Activated T-helper 9 cell treated with anti-CD3 and anti-CD28 coated beads, Interleukin-2, amount 50 U/mL, for 16 hours (primary cell): Measurements from ENCODE around the gene GRM3.

Experiments
- DNase-seq: peaks from one replicate; pipeline ENCODE4 v3.0.0-alpha.2; 2020; ENCODE audit warnings: low read depth

GRM3 gene

DNA sequence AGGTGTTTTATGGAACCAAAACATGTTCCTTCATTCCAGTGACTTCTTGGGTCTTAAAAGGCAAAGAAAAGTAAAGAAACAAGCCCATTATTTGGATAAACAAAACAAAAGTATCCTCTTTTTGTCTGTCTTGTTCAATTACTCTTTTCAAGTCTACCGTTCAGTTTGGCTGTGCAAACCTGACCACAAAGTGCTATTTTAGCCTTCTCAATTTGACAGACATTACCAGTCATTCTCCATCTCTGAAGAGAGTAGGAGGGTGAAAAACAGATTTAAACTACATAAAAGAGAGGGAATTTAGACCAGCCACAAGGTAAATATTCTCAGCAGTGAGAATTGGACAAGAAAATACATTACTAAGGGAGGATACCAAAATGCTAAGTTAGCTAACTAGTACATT, 145.2 kb downstream of the GRM3 start:
- no peak for DNase-seq

DNA sequence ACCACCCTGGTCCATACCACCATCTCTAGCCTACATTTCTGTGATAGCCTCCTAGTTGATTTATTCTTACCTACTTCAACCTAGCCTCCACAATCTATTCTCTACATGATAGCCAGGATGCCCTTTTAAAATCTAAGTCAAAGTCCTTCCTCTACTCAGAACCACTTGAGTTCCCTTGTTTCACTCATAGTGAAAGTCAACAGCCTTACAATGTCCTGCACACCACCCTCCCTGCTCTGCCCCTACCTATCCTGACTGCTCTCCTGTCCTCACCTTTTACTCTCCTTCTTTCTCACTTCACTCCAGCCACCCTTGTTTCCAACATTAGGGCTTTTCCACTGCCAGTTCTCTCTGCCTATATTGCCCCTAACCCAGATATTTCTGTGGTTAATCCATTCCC, 146.7 kb downstream of the GRM3 start:
- no peak for DNase-seq

DNA sequence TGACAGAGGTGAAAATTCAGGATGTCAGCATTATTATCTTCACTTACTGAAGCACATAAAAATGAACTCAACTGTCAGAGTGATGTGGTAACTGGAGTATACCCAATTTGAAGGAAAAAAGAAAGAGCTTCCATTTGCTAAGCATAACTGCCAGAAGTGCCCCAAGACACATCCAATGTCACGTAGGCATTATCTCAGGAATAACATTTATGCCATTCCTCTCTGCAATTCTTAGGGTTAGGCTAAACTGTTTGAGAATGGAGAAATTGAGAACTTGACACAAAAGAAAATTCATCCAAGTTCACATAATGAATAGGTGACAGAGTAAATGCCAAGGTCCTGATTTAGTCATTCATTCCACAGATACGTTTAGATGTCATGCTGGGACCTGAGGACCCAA, 148.6 kb downstream of the GRM3 start:
- DNase-seq, result no peak

DNA sequence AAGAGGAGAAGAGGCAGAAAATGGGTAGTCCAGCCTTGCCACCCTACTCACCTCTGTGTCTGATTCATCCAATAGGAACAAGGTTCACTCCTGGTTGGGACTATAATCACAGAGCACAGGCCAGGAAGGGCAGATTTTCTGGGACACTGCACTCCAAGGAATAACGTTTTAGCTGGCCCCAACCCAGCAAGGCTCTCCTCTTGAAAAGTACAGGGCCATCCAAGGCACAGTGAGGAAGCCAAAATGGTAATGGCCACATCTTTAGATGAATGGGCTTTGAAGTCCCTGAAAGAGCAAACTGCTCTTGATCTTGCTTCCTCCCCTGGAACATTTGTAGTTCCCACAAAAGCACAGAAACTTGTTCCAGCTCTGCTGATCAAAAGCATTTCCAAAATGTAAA, 149.4 kb downstream of the GRM3 start:
- no peak for DNase-seq

DNA sequence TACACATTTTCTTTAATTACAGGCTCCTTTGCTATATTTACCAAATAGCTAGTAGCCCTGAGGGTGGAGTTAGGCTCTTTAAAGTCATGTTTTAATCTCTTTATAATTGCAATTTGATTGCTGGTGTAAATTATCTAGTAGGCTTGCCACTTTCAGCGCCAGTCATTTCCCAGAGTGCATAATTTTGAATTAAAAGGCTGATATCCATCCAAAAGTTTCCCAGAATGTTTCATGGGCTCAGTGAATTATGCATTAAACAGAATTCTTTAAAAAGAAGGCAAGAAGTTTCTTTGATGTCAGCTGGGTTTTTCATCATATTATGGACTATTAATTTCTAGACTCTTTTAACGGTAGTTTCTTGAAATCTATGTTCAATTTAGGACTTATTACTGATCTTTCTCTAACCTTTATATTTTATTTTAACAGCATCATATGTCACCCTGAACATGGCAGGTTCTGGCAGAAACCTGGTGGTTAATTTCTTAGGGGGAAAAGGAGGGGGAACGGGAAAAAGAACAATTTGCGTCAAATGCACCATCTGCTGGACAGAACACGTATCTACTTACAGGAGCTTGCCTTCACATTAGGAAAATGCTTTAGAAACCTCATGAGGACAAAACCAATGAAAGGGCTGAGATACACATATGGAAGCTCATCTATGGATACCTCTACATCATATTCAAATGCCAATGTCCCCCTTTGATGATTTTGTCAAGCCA, 171.1 kb downstream of the GRM3 start:
- no peak for DNase-seq

DNA sequence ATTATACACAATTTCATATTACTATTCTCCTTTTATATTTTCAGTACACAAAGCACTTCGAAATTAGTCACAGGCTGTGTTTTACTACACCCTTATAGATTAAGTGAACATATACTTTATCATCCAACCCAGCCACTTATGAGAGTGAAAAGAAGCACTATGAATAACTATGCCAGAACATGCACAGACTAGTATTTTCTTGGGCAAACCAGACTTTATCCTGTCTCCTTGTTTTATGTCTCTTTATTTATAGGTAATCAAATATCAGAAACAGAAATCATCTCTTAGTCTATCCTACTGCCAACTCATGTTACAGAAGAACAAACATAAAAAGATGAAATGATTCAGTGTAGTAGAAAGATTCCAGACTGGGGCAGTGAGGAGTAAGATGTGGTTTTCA, 171.8 kb downstream of the GRM3 start:
- no peak for DNase-seq

DNA sequence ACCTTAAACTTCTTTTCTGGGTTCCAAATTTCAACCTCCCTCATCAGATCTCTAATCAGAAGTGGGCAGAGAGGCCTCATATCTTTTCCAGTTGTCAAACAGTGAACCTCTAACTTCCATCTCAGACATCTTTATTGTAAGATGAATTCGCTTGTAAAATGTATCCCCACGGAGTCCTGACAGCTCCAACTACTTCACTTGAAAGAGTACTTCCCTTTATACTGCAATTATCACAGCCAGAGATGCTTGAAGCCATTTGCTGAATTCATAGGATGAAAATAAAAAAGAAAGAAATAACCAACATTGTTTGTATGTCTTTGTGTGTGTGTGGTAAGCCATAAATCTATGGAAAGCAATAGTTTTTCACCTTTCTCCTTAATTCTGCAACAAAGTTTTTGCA, 175.2 kb downstream of the GRM3 start:
- no peak for DNase-seq

DNA sequence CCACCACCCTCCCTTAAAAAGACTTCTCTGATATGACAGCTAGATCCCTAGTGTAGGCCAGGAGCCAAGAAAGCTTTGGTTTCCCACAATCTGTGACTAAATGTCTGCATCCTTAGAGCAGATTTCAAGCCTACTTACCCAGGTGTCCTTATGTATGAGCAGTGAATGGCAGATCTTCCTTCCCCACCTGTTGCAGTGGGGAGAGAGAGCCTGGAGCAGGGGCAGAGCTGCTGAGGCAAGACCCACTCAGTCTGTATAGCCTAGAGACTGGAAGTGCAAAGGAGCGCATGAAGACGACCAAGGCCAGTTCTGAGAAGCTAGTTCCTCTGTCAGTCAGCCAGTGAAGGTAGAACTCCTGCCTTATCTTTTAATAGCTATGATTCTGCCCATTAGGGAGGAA, 180.1 kb downstream of the GRM3 start:
- DNase-seq, result no peak

DNA sequence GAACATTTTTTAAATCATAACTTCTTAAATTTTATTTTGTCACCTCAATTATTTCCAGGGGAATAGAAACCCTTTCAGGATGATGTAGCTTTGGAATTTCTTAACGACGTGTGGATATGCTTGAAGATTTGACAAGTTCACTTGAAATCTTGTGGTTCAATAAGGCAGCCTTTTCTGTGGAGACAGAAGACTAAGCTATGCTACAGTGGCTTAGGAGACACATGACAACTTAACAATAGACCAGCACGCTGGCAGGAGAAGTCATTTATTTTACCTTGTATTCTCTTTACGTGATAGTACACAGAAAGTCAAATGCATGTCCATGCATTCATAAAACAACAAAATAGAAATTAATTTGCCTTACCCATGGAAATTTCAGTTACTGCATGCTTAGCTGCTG, 181.6 kb downstream of the GRM3 start:
- no peak for DNase-seq

DNA sequence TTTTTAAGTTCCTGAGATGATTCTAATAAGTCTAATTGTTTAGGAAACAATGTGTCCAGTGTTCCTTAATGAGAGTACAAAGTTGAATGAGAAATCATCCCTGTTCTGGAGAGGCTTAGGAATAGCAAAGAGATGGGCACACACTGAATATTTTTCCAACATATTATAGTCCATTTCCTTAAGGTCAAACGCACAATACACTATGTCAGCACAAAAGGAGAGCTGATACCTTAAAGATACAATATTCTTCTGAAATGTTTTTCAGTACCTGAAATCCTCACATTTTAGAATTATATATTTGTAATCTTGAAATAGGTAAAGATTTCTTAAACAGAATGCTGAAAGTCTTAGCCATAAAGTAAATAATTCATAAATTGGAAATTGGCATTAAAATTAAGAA, 183.2 kb downstream of the GRM3 start:
- no peak for DNase-seq

DNA sequence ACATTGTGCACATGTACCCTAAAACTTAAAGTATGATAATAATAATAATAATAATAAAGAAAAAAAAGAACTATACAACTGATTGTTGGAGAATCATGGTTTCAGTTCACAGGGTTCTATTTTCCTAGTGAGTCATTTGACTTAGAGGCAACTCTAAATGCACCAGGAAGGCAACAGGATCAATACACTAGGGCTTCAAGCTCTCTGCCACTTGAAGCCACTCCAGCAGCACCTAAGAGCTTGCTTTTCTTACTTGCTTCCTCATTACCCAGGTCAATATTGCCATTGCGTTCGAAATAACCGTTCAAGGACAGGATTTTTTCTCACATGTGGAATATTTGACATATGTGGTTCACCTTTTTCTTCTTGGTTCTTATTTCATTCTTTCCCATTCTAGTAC, 189.7 kb downstream of the GRM3 start:
- DNase-seq, result no peak

DNA sequence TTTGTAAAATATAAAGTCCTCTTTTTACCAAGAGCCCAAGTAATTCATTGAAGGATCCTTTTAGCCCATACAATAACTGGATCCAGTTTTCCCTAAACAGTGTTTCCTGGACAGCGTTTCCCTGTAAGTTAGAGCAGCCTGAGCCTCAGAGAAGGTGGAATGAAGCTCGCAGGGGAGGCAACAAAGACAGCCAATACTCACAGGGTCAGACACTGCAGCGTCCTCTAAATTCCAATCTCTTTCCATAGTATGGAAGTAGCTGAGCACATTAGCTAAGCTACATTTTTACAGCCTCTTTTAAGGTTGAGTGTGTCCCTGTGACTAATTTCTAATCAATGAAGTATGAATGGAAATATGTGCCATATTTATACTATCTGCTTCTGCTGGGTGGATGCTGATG, 193.5 kb downstream of the GRM3 start:
- DNase-seq, result no peak

DNA sequence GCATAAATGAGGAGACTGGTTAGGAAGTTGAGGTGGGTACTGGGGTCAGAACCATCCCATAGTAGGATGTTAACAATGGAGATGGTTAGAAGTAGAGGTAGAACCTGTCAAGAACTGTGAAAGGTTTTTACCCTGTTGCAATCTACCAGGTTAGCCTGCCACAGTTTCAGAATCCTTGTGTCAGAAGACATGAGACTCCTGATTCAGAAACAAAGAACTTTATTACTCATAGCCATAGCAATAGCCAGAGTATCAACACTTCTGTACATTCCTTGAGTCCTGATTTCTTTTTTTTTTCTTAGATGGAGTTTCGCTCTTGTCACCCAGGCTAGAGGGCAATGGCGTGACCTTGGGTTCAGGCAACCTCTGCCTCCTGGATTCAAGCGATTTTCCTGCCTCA, 200.9 kb downstream of the GRM3 start:
- DNase-seq, result no peak

DNA sequence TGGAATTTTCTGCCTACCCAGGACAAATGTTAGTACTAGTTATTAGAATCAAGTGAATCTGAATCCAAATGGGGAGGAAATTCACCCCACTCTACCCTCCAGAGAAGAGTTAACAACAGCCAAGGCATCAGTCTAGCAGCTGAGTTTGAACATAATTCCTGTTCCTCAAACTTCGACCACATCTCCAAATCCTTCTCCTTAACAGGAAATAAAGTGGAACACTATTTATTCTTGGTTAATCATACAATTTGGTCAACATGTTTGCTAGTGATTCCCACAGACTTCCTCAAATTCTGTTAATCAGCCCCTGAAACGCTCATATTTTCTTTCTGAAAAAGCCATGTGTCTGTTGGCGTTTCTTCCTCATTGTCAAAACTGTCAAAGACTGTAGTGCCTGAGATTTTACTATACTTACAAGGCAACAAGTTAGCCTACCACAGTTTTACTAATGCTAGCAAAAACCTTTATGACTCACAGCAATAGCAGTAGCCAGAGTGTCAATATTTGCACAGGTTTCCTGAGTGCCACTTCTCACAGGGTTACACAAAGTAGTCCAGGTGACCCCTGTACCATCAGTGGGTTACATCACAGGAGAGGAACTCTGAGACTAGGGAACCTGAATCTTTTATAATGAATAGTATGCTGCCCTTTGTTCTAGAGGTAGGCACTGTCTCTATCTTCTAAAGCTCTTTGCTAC, 202.9 kb downstream of the GRM3 start:
- DNase-seq, result no peak

DNA sequence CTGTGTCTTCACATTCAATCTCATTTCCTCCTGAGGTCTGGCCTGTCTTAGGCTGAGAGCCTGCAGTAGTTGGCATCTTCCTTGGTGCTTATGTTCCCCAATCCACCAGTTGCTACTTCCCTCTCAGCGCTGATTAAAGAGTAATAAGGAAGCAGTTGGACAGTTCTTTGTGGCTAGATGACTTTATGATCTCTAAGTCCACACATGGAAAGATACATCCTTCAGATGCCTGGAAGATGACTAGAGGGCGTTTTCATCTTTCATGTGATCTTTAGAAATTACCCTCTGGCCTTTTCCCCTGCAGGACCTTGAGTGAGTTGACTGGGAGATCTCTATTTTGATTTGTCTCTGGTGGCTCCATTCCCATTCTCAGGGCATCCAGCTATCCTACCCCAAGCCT, 204.5 kb downstream of the GRM3 start:
- no peak for DNase-seq

DNA sequence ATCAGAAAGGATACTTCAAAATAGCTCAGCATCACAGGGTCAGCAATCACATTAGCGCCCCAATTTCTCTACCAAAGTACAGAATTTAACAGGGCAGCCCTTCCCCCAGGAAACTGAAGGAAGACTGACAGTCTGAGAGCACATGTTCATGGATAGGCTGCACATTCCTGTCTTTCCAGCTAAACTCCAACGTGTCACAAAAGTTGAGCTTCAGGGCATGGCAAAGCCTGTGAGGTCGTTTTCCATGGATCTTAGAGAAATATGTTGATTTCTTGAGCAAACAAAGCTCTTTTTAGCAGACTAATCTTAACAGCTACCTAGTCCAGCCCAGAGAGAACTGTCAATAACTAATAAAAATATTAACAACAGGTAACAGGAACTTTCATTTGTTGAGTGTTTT, 207.9 kb downstream of the GRM3 start:
- no peak for DNase-seq

DNA sequence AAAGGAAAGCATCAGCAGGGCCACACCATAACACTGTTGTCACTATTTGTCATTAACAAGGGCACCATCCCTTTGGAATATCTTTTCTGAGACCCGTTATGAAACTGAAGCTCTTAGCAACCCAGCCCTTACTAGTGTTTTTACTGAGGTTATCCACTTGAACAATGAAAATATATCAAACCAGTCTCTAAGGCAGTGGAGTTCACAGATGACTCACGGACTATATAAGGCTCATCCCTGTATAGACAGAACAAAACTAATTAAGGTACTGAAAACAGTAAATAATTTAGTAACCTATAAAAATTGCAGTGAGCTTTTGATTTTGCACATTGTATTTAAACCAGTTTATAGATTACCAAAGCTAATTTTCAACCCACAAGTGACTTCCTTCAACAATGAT, 219.7 kb downstream of the GRM3 start:
- no peak for DNase-seq

DNA sequence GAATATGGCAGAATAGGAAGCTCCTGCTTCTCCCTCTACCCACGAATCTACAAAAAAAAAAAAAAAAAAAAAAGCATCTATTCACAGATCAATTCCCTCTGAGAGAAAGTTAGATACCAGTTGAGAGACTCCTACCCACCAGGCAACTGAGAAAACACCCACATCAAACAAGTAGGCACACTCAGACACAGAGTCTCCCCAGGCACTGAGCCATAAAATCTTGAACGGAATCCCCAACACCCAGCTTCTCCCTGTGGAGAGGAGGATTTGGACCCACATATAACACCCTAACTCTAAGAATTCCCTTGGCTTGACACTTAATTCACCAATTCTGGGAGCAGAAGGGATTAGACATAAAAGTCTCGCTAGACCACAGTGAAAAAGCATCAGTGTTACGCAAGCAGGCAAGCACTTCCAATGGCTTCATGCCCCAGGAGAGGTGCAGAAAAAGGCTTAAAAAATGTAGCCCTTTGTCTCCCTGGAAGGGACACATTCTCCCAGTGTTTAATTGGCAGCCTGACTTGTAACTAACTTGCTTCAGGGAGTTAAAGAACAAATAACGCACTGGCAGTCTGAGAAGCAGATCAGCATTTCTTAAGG, 223.6 kb downstream of the GRM3 start:
- DNase-seq, result no peak

DNA sequence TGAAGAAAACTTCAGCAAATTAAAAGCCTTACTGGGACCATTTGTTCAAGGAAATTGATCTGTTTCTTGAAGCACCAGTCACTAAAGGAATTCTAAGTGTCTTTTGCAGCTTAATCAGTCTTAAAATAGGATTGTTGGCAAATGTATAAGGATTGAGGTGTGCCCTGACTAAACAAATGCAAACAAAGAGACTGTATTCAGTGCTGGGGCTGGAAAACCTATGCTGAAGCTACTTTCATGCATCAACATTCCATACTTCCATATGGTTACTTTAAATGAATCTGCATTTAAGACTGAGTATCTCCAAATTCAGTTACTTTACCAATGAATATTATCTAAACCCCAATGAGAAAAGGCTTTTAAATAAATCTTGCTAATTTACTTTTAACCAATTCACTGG, 232.4 kb downstream of the GRM3 start:
- no peak for DNase-seq

DNA sequence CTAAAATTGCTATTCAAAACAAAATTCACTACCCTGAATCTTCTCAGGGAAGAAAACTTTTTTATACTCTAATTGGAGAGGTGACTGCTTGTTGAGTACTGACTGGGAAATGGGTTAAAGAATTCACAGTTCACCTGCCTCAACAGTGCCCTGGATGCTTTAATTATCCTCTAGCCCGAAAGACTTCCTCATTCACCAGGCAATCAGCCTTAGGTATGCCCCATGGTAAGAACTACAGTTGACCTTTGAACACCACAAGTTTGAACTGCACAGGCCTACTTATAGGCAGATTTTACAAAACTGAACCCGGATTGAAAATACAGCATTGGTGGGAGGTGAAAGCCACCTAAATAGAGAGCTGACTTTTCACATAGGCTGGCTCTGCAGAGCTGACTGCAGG, 240.4 kb downstream of the GRM3 start:
- no peak for DNase-seq

DNA sequence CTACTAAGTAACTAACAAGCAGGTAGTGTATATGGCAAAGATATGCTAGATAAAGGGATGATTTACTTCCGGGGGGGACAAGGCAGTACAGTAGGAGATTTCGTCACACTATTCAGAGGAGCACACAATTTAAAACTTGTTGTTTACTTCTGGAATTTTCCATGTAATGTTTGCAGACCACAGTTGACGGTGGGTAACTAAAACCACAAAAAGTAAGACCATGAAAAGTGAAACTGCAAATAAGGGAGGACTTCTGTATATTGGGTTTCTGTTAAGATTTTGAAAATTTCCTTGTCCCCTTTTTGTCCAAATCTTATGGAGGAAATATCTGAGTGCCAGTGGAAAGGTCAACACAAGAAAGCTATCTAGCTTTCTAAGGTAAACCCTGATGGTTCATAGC, 245.8 kb downstream of the GRM3 start:
- DNase-seq, result no peak

DNA sequence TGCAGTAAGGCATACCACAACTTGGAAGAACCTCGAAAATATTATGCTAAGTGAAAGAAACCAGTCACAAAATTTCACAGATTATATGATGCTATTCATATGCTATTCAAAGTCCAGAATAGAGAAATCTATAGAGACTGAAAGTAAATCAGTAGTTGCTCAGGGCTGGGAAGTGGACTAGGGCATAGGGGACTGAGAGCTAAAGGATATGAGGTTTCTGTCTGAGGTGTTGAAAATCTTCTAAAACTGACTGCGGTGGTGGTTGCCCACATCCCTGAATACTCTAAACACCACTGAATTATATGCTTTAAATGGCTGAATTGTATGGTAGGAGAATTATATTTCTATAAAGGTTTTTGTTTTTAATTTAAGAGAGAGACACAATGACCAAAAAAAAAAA, 254.5 kb downstream of the GRM3 start:
- DNase-seq, result no peak

DNA sequence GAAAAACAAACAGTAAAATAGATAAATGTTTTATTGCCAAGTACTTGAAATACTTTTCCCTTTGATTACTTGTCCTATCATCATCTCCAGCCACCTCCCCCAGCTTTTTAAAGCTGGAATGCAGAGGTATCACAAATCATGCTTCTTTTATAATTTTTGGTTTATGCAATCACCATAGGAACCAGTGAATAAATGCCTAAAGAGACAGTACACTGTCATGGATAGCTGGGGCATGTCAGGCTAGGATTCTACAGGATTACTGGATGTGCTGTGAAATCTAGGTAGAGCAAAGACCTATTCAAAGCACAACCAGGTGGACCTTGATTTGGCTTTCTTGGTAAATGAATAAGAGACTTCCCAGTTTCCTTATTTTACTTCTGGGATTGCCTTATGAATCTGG, 257.2 kb downstream of the GRM3 start:
- DNase-seq, result no peak
